Neural cell (in vitro differentiated cells): Measurements from ENCODE around the gene TMBIM4. TPM values are rescaled to one million over a fixed set of nuclear protein-coding genes. Genes with fewer than 3 reads are reported as not detected.

ENCODE experiments used
- H2AFZ ChIP-seq: fragments of 200-600, 300-800 bp; sonication (generic), shearing (Covaris generic); 2 replicates; pipeline ENCODE4 v1.6.0; 2014; ENCODE audit warnings: low read depth, mild to moderate bottlenecking, antibody characterized with exemption, low read length, moderate library complexity
- H3F3A ChIP-seq: fragments of 200-600 bp; shearing (Covaris generic); 2 replicates; pipeline ENCODE4 v1.6.1; 2016; ENCODE audit warnings: mild to moderate bottlenecking, moderate library complexity, mixed read lengths, antibody characterized with exemption, low read length; ENCODE audit not compliant: insufficient read depth, poor library complexity, severe bottlenecking
- H3K27ac ChIP-seq: fragments of 200-600, 300-800 bp; sonication (generic), shearing (Covaris generic); 2 replicates; pipeline ENCODE4 v1.5.1; 2014; ENCODE audit warnings: mild to moderate bottlenecking, low read length, moderate library complexity
- H3K27me3 ChIP-seq: fragments of 300-800, 200-600 bp; sonication (generic), shearing (Covaris generic); 2 replicates; pipeline ENCODE4 v1.6.0; 2014; ENCODE audit warnings: mild to moderate bottlenecking, low read depth, low read length, moderate library complexity; ENCODE audit not compliant: insufficient read depth
- H3K36me3 ChIP-seq: fragments of 300-800, 200-600 bp; sonication (generic), shearing (Covaris generic); 2 replicates; pipeline ENCODE4 v1.5.1; 2014; ENCODE audit warnings: mild to moderate bottlenecking, antibody characterized with exemption, low read length, moderate library complexity; ENCODE audit not compliant: insufficient read depth
- H3K4me2 ChIP-seq: fragments of 300-800, 200-600 bp; sonication (generic), shearing (Covaris generic); 2 replicates; pipeline ENCODE4 v1.6.0; 2014; ENCODE audit warnings: mild to moderate bottlenecking, low read length
- H3K4me3 ChIP-seq: fragments of 300-800, 200-600 bp; sonication (generic), shearing (Covaris generic); 2 replicates; pipeline ENCODE4 v1.5.1; 2014; ENCODE audit warnings: mild to moderate bottlenecking, low read length, moderate library complexity
- H3K79me2 ChIP-seq: fragments of 200-600 bp; shearing (Covaris generic); replicated peaks from 2 replicates; pipeline ENCODE4 v1.6.0; 2014; ENCODE audit warnings: mild to moderate bottlenecking, low read length, moderate library complexity; ENCODE audit not compliant: insufficient read depth
- H3K9ac ChIP-seq: fragments of 300-800, 200-600 bp; sonication (generic), shearing (Covaris generic); 2 replicates; pipeline ENCODE4 v1.6.1; 2016; ENCODE audit warnings: mild to moderate bottlenecking, low read length, mixed read lengths
- H3K9me2 ChIP-seq: fragments of 200-600 bp; shearing (Covaris generic); 2 replicates; pipeline ENCODE4 v1.6.1; 2016; ENCODE audit warnings: mild to moderate bottlenecking, low read length, mixed read lengths; ENCODE audit not compliant: insufficient read depth
- H3K9me3 ChIP-seq: fragments of 200-600, 300-800 bp; sonication (generic), shearing (Covaris generic); 2 replicates; pipeline ENCODE4 v1.6.1; 2016; ENCODE audit warnings: mild to moderate bottlenecking, mixed run types, low read length, moderate library complexity, mixed read lengths
- H4K20me1 ChIP-seq: fragments of 200-600 bp; shearing (Covaris generic); 2 replicates; pipeline ENCODE4 v1.6.1; 2016; ENCODE audit warnings: mild to moderate bottlenecking, mixed run types; ENCODE audit not compliant: insufficient read depth
- EP300 ChIP-seq: fragments of 450-650 bp; conservative IDR thresholded peaks from 2 replicates; pipeline ENCODE4 v1.6.1; 2014; ENCODE audit warnings: antibody characterized with exemption, mild to moderate bottlenecking, moderate library complexity; ENCODE audit not compliant: poor library complexity, severe bottlenecking
- EZH2 ChIP-seq: fragments of 200-600, 300-800 bp; shearing (Covaris generic), sonication (generic); IDR thresholded peaks from 2 replicates; pipeline ENCODE4 v1.6.1; 2014; ENCODE audit warnings: antibody characterized with exemption, low read length, borderline replicate concordance, mild to moderate bottlenecking; ENCODE audit not compliant: insufficient read depth, poor library complexity, severe bottlenecking
- MXI1 ChIP-seq: fragments of 450-650 bp; conservative IDR thresholded peaks from 2 replicates; pipeline ENCODE4 v1.6.1; 2014; ENCODE audit warnings: antibody characterized with exemption, mild to moderate bottlenecking; ENCODE audit not compliant: poor library complexity, severe bottlenecking
- POLR2AphosphoS5 ChIP-seq: IDR thresholded peaks from 2 replicates; pipeline ENCODE4 v1.6.1; 2012
- RAD21 ChIP-seq: fragments of 450-650 bp; conservative IDR thresholded peaks from 2 replicates; pipeline ENCODE4 v1.6.1; 2014; ENCODE audit warnings: antibody characterized with exemption, mild to moderate bottlenecking, moderate library complexity
- REST ChIP-seq: IDR thresholded peaks from 2 replicates; pipeline ENCODE4 v1.6.1; 2012; ENCODE audit warnings: borderline replicate concordance
- TAF1 ChIP-seq: IDR thresholded peaks from 2 replicates; pipeline ENCODE4 v1.6.1; 2012; ENCODE audit warnings: low read depth
- polyA plus RNA-seq: library from polyadenylated mRNA; depleted of rRNA; stranded (reverse); fragments of >200 nt; gene quantifications from 2 replicates; pipeline ENCODE4 v1.2.3, GENCODE V29; 2014

The TMBIM4 gene
- polyA plus RNA-seq, 1 donor from 2014 or later, result 24.5 TPM

GRCh38 chr12:66189486-66189843 is 19.7 kb upstream of the TMBIM4 start:
- no peaks in the 10 kb centered on the region for H4K20me1 ChIP-seq
- H3K9ac ChIP-seq, result no peak overlapping the region
- no peaks in the 10 kb centered on the region for H3K36me3 ChIP-seq
- no peak overlapping the region for H3K4me3 ChIP-seq
- no peak overlapping the region for H2AFZ ChIP-seq
- H3F3A ChIP-seq, result no peaks in the 10 kb centered on the region
- no peaks in the 10 kb centered on the region for H3K79me2 ChIP-seq
- H3K9me2 ChIP-seq, result no peaks in the 10 kb centered on the region
- TF ChIP-seq POLR2AphosphoS5 (no peak), RAD21 (no peak), REST (no peak)
- no peak overlapping the region for H3K4me2 ChIP-seq
- no peak overlapping the region for H3K27ac ChIP-seq
- H3K9me3 ChIP-seq, result peaks cover 5% of the 10 kb centered on the region
- H3K27me3 ChIP-seq, result peaks cover 37% of the 10 kb centered on the region

GRCh38 chr12:66188584-66189485 is 19.0 kb upstream of the TMBIM4 start, which contains the start of gene IRAK3:
IRAK3 (plus strand) TSS chr12:66189214; CDS start chr12:66189300, 86 bp downstream.
- Histone ChIP-seq H3K9me2 (no peaks in the 10 kb centered on the region), H3K4me3 (peak within 1 kb of the TSS; percentile 64), H3K27ac (no peak within 1 kb of the TSS), H3K9me3 (peaks cover 5% of the 10 kb centered on the region), H3K27me3 (peaks cover 37% of the 10 kb centered on the region), H4K20me1 (no peaks in the 10 kb centered on the region), H3F3A (no peaks in the 10 kb centered on the region), H2AFZ (peak within 1 kb of the TSS; percentile 14), H3K9ac (no peak within 1 kb of the TSS), H3K79me2 (no peaks in the 10 kb centered on the region), H3K36me3 (no peaks in the 10 kb centered on the region), H3K4me2 (no peak within 1 kb of the TSS)
- TF ChIP-seq REST, result no peak
- no peak for TF ChIP-seq MXI1
- no peak for TF ChIP-seq EP300
- no peak for TF ChIP-seq TAF1
- no peak for TF ChIP-seq EZH2
